Loucy (cell line): Measurements from ENCODE around the gene ITSN1.
A peak's percentile ranks its signal among the peaks of the same experiment; 100 is the strongest.
"Not testable (repeated sequence)": the region's sequence is repeated elsewhere in the genome, so short reads cannot be mapped to it uniquely, and the experiment has no call there.

Experiments used
- H2AFZ ChIP-seq: fragments of 200-600 bp; sonication (generic); 2 replicates; pipeline ENCODE4 v1.6.0; 2016; ENCODE audit warnings: antibody characterized with exemption, mild to moderate bottlenecking, low read length, moderate library complexity
- H3F3A ChIP-seq: fragments of 200-600 bp; 2 replicates; pipeline ENCODE4 v1.6.0; 2016; ENCODE audit warnings: antibody characterized with exemption, low read depth, mild to moderate bottlenecking
- H3K27me3 ChIP-seq: fragments of 200-600 bp; sonication (generic); 2 replicates; pipeline ENCODE4 v1.6.1; 2014; ENCODE audit warnings: low read length, mild to moderate bottlenecking; ENCODE audit not compliant: insufficient read depth, poor library complexity, severe bottlenecking
- H3K36me3 ChIP-seq: fragments of 200-600 bp; sonication (generic); 2 replicates; pipeline ENCODE4 v1.6.1; 2016; ENCODE audit warnings: low read length; ENCODE audit not compliant: insufficient read depth
- H3K4me1 ChIP-seq: fragments of 200-600 bp; sonication (generic); 2 replicates; pipeline ENCODE4 v1.5.1; 2014; ENCODE audit warnings: low read length, mild to moderate bottlenecking; ENCODE audit not compliant: insufficient read depth, poor library complexity, severe bottlenecking
- H3K4me2 ChIP-seq: fragments of 200-600 bp; sonication (generic); 2 replicates; pipeline ENCODE4 v1.6.0; 2014; ENCODE audit warnings: antibody characterized with exemption, low read length, low read depth, mild to moderate bottlenecking; ENCODE audit not compliant: poor library complexity, severe bottlenecking
- H3K4me3 ChIP-seq: fragments of 200-600 bp; sonication (generic); 2 replicates; pipeline ENCODE4 v1.5.1; 2014; ENCODE audit warnings: low read length, mild to moderate bottlenecking, mixed read lengths; ENCODE audit not compliant: poor library complexity, severe bottlenecking
- H3K79me2 ChIP-seq: fragments of 200-600 bp; sonication (generic); 2 replicates; pipeline ENCODE4 v1.6.1; 2014; ENCODE audit warnings: low read length; ENCODE audit not compliant: insufficient read depth
- H3K9ac ChIP-seq: fragments of 200-600 bp; sonication (generic); 2 replicates; pipeline ENCODE4 v1.6.0; 2014; ENCODE audit warnings: mild to moderate bottlenecking, low read depth, low read length, moderate library complexity; ENCODE audit not compliant: poor library complexity, severe bottlenecking
- H3K9me2 ChIP-seq: fragments of 200-600 bp; sonication (generic); replicated peaks from 2 replicates; pipeline ENCODE4 v1.6.1; 2016; ENCODE audit warnings: low read depth, low read length, mixed read lengths
- H3K9me3 ChIP-seq: fragments of 200-600 bp; sonication (generic); 2 replicates; pipeline ENCODE4 v1.6.1; 2014; ENCODE audit warnings: mild to moderate bottlenecking, antibody characterized with exemption, low read length, low read depth; ENCODE audit not compliant: insufficient read depth
- H4K20me1 ChIP-seq: fragments of 200-600 bp; sonication (generic); 2 replicates; pipeline ENCODE4 v1.6.0; 2014; ENCODE audit warnings: antibody characterized with exemption, low read length, mild to moderate bottlenecking; ENCODE audit not compliant: insufficient read depth, poor library complexity, severe bottlenecking
- EZH2phosphoT487 ChIP-seq: fragments of 200-600 bp; IDR thresholded peaks from 2 replicates; pipeline ENCODE4 v1.6.1; 2018; ENCODE audit warnings: antibody characterized with exemption, mild to moderate bottlenecking, moderate library complexity, borderline replicate concordance
- TF ChIP-seq, protein P1 (sequence below): fragments of 200-600 bp; sonication (generic); conservative IDR thresholded peaks from 2 replicates; pipeline ENCODE4 v1.5.1; 2014; ENCODE audit warnings: mild to moderate bottlenecking, antibody characterized with exemption, low read length

ITSN1 gene

DNA sequence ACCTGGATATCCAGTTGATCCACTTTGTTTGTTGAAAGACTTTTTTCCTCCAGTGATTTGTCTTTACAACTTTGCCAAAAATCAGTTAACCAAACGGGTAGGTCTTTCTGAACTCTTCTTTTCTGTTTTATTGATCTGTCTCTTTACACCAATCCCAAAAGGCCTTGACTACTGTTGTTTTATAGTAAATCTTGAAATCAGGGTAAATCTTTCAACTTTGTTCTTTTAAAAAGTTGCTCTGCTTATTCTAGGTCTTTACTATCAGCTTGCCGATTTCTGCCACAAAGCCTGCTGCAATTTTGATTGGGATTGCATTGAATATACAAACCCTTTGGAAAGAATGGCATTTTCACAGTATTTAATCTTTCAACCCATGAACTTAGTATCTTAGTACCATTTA is 66.6 kb downstream of the ITSN1 start:
- H4K20me1 ChIP-seq, result no peaks in the 10 kb centered on the region
- H3K9me2 ChIP-seq, result no peaks in the 10 kb centered on the region
- H3F3A ChIP-seq, result no peaks in the 10 kb centered on the region
- peaks cover 8% of the 10 kb centered on the region; the same call in 1 of the 2 replicates for H3K9me3 ChIP-seq
- H3K79me2 ChIP-seq, result no peaks in the 10 kb centered on the region; the same call in 1 of the 2 replicates
- no peak overlapping the region for H2AFZ ChIP-seq
- H3K36me3 ChIP-seq, result no peaks in the 10 kb centered on the region
- no peak overlapping the region for H3K4me3 ChIP-seq
- no peak overlapping the region for H3K9ac ChIP-seq
- no peak overlapping the region for H3K4me2 ChIP-seq
- H3K4me1 ChIP-seq, result peaks cover 10% of the 10 kb centered on the region
- H3K27me3 ChIP-seq, result no peaks in the 10 kb centered on the region
- no peak for TF ChIP-seq EZH2phosphoT487
- TF ChIP-seq, protein P1, sequence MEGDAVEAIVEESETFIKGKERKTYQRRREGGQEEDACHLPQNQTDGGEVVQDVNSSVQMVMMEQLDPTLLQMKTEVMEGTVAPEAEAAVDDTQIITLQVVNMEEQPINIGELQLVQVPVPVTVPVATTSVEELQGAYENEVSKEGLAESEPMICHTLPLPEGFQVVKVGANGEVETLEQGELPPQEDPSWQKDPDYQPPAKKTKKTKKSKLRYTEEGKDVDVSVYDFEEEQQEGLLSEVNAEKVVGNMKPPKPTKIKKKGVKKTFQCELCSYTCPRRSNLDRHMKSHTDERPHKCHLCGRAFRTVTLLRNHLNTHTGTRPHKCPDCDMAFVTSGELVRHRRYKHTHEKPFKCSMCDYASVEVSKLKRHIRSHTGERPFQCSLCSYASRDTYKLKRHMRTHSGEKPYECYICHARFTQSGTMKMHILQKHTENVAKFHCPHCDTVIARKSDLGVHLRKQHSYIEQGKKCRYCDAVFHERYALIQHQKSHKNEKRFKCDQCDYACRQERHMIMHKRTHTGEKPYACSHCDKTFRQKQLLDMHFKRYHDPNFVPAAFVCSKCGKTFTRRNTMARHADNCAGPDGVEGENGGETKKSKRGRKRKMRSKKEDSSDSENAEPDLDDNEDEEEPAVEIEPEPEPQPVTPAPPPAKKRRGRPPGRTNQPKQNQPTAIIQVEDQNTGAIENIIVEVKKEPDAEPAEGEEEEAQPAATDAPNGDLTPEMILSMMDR, result no peak

DNA sequence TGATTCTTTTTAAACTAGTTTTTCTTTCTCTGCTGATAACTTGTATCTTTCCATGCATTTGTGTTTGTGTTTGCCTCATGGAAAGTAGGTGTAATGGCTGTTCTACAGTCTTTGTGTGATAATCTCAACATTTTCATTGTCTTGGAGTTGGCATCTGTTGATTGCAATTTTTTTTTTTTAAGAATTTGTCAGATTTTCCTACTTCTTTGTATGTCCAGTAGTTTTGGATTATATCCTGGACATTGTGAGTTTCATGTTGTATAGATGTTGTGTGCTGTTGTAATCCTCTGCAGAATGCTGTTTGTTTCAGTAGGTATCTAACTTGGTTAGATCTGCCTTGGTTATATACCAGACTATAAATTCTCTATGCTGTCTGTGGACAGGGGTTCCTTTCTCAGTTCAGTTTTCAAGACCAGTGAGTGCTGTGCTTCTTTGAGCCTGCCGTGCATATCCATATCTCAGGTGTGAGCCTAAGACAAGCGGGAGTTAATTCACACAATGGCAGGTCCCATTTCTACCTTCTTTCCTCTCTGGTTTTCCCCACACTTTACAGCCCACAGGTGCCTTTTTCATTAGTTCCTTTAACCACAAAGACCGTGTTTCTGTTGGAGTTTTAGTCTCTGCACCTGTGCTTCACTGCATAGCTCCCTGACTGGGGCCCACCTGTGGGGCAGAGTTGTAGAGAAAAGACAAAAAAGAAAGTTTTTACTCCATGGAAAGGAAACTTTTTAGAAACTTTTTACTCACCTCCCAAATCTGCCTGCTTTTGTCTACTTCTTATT is 69.9 kb downstream of the ITSN1 start:
- H3K9me2 ChIP-seq, result no peaks in the 10 kb centered on the region
- H3K79me2 ChIP-seq, result no peaks in the 10 kb centered on the region
- H3K9me3 ChIP-seq, result peaks cover 8% of the 10 kb centered on the region; the same call in 1 of the 2 replicates
- no peak overlapping the region for H3K4me3 ChIP-seq
- no peaks in the 10 kb centered on the region for H4K20me1 ChIP-seq
- H2AFZ ChIP-seq, result no peak overlapping the region
- H3F3A ChIP-seq, result no peaks in the 10 kb centered on the region
- TF ChIP-seq, protein P1, result no peak
- no peak for TF ChIP-seq EZH2phosphoT487
- peaks cover 10% of the 10 kb centered on the region for H3K4me1 ChIP-seq
- no peak overlapping the region for H3K9ac ChIP-seq
- no peaks in the 10 kb centered on the region for H3K36me3 ChIP-seq
- H3K27me3 ChIP-seq, result no peaks in the 10 kb centered on the region
- peak overlapping the region; percentile 3 for H3K4me2 ChIP-seq

DNA sequence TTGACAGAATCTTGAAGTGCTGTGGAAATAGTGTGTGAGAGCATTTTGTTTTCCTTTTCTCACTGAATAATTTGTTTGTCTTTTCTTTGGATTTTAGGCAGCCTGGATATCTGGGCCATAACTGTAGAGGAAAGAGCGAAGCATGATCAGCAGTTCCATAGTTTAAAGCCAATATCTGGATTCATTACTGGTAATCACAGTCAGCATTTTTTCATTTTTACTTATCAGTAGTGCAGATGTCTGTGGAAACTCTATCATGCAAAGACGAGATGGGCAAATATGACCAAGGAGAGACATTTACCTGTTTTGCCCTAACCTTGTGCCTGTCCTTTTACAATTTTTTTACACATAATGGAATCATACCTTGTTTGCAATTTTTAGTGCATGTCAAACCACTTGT is 78.8 kb downstream of the ITSN1 start:
- no peaks in the 10 kb centered on the region for H3K9me3 ChIP-seq
- no peaks in the 10 kb centered on the region for H3K79me2 ChIP-seq
- no peaks in the 10 kb centered on the region for H3K9me2 ChIP-seq
- TF ChIP-seq EZH2phosphoT487, result no peak
- TF ChIP-seq, protein P1, result no peak
- H3K27me3 ChIP-seq, result no peaks in the 10 kb centered on the region
- no peak overlapping the region for H3K9ac ChIP-seq
- no peak overlapping the region for H3K4me3 ChIP-seq
- H3K36me3 ChIP-seq, result peaks cover 11% of the 10 kb centered on the region; the same call in 1 of the 2 replicates
- H3F3A ChIP-seq, result no peaks in the 10 kb centered on the region
- H2AFZ ChIP-seq, result no peak overlapping the region
- H4K20me1 ChIP-seq, result no peaks in the 10 kb centered on the region
- H3K4me2 ChIP-seq, result no peak overlapping the region
- no peaks in the 10 kb centered on the region for H3K4me1 ChIP-seq

DNA sequence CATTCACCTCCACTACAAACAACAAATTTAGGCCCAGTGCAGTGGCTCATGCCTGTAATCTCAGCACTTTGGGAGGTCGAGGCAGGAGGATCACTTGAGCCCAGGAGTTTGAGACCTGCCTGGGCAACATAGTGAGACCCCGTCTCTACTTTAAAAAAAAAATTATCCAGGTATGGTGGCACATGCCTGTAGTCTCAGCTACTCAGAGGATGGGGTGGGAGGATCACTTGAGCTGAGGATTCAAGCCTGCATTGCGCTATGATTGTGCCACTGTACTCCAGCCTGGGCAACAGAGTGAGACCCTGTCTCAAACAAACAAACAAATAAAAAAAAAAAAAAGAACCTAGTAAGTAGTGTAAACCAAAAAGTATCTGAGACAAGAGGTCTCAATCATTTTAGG is 86.8 kb downstream of the ITSN1 start:
- not testable (repeated sequence) for H3K9me2 ChIP-seq, H2AFZ ChIP-seq, H3K9me3 ChIP-seq, H3K79me2 ChIP-seq, H3K4me3 ChIP-seq, H4K20me1 ChIP-seq, H3K36me3 ChIP-seq, H3F3A ChIP-seq, H3K27me3 ChIP-seq, H3K4me1 ChIP-seq, H3K9ac ChIP-seq, H3K4me2 ChIP-seq
